Inflammatory macrophage (primary cell): Measurements from ENCODE around the gene HACD1.

ENCODE experiments used
- DNase-seq, 2 donors: peaks; one replicate each; pipeline ENCODE4 v3.0.0-alpha.2; 2020 to 2022
- total RNA-seq, 18 experiments: gene quantifications; one replicate each; lab custom pipeline; 2026; ENCODE audit warnings: mixed read lengths in 6 of 18, inconsistent platforms in 2 of 18; lab: John Stamatoyannopoulos, UW

HACD1 gene, protein sequence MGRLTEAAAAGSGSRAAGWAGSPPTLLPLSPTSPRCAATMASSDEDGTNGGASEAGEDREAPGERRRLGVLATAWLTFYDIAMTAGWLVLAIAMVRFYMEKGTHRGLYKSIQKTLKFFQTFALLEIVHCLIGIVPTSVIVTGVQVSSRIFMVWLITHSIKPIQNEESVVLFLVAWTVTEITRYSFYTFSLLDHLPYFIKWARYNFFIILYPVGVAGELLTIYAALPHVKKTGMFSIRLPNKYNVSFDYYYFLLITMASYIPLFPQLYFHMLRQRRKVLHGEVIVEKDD
- 4.0 to 19.3 (median 9.7) reads per million in 18 experiments for total RNA-seq

DNA sequence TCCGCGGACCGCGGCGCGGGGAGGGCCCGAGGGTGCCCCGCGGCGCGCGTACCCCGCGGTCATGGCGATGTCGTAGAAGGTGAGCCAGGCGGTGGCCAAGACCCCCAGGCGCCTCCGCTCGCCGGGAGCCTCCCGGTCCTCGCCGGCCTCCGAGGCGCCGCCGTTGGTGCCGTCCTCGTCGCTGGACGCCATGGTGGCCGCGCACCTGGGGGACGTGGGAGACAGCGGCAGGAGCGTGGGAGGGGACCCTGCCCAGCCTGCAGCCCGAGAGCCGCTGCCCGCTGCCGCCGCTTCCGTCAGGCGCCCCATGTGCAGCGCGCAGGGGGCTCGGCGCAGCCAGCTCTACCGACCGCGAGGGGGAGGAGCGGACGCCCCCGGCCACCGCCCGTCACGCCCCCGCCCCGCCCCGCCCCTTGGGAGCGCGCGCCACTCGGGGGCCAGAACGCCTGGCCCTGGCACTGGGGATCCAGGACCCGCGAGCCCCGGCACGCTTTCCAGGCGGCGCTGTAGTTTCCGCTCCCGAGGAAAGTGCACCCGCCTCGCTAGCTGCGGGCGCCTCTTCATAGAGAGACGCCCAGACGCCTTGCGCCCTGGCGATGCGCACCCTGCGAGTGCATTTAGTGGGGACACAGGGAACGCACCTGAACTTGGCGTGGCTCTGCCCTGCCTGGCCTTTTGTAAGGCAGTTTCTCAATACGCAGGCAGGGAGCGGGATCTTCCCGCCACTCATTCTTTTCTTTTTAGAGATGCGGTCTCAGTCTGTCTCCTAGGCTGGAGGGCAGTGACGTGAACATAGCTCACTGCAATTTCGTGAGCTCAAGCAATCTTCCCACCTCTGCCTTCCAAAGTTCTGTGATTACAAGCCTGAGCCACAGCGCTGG, at the start of gene HACD1:
HACD1 (minus strand) TSS at position 344 of the 881 bp plus-strand sequence; CDS start at position 309, 35 bp downstream.
- DNase-seq, result peak; percentile 62 to 70

DNA sequence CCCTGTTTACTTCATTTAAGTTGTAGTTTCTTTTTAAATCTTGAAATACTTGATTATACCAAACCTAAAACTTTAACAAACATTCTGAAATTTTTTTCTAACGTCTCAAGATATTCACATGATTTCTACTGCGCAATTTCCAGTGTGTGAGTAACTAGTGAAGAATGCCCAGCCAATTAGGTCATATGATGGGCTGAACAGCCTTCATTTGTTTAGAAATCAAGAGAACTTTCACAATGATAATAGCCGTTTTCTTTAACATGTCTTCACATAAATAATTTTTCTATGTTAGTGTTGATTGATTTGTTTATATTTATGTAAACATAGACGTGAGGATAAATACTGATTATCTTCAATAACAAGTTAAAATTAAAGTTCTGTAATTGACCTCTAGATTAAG, 48.6 kb upstream of the HACD1 start:
- DNase-seq, result peak; percentile 86 to 93

DNA sequence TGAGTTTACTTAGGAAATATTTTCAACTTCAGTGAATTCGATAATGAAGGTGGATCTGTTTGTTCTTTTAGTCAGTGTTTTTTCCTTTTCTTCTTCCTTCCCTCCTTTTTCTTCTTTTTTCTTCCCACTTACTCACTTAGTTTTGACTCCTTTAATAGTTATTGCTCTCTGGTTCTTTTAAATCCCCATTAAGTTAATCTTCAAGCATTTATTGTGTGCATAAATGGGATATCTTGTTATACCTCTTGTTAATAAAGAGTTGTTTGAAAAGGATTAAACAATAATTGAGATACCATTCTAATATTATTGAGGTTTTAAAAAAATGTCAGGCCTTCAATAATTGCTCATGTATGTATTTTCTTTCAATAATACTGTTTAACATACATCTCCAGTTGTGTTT, 46.3 kb upstream of the HACD1 start:
- no peak for DNase-seq

DNA sequence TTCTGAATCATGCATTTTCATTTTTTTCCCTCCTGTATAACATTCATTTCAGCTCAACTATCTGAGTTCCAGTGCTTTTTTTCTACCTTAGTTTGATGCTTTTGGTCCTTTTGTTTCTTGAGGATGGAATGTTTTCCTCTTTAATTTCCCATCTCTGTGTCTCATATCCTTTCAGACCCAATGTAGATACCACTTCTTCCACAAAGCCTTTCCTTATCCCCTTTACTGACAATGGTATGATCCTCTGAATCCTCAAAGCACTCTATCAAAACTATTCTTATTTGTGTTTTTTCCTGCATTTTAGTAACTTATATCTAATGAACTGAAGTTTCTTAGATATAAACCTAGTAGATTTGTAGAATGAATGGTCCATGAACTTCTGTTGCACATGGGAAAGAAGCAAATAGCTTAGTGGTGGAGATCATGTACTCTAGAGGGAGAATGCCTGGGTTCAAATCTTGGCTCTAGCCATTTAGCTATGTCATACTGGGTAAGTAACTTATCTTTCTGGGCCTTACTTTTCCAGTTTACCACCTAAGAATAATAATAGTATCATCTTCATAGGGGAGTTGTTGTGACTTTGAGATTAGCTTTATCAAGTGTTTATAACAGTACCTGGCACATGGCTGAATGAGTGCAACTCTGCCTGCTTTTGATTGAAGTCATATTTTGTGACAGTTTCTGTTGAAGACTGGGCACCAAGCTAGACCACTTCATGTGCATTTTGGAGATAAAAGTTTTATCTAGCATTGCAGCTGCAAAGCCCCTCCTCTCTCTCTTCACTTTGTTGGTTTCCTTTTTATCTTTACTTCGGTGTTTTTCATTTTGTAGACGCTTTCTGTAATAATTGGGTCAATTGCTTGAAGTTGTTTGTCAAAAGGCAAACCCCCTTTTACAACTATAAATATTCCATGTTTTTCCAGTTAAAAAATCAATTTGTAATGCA, 45.3 kb upstream of the HACD1 start:
- DNase-seq, result no peak

DNA sequence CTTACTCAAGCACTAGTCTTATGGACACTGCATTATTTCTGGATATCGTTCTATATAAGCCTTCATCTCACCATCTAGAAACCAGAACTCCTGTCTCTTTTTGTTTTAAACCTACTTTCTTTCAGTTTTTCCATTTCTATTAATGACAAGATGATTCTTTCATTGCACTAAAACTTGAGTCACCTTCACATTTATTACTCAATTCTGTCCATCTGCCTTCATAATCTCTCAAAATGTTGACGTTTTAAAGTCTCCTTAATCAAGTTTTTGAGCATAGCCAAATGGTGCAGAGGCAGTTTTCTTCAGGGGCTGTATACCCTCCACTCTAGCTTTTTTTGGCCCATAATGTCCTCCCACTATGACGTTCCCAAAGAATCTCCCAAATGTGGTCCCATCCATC, 44.3 kb upstream of the HACD1 start:
- DNase-seq, result no peak

DNA sequence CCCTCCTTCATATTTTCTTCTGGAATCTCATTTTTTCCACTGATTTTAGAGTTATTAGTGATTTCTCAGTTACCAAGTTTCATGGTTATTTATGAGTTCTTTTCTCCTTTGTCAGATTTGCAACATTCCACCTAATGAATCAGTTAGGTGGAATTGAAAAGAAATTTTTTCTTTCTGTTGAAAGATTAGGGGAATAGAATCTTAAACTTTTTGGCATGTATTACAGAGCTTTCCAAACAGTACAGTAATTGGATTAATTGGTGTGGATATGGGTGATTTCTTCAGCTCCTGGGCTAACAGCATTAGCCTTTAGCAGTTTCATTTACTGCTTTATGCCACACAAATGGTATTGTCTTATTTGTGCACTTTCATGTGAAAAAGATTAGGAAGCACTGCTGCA, 43.7 kb upstream of the HACD1 start:
- no peak for DNase-seq

DNA sequence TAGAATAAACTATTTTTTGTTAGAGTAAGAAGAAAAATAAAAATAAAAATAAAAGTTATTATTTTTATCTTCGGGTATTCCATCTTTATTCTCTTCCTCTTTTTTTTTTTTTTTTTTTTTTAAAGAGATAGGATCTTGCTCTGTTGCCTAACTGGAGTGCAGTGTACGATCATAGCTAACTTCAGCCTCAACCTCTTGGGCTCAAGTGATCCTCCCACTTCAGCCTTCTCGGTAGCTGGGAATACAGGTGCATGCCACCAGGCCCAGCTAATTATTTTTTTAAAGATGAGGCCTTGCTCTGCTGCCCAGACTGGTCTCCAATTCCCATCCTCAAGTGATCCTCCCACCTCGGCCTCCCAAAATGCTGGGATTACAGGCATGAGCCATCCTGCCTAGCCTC, 42.2 kb upstream of the HACD1 start:
- no peak for DNase-seq

DNA sequence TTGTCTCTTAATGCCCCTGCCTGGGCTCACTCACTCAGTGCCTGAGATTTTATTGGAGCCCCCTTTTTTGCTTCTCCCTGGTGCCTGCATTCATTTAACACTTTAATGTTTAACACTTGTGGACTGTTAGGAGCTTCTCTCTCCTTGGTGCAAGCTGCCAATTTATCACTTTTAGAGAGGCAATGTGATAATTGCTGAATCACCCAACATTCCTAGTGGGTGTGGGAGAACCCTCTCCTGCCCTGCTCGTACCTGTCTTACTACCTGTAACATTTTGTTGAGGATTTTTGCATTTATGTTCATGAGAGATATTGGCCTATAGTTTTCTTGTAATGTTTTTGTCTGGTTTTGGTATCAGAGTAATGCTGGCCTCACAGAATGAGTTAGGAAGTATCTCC, 39.9 kb upstream of the HACD1 start:
- no peak for DNase-seq

DNA sequence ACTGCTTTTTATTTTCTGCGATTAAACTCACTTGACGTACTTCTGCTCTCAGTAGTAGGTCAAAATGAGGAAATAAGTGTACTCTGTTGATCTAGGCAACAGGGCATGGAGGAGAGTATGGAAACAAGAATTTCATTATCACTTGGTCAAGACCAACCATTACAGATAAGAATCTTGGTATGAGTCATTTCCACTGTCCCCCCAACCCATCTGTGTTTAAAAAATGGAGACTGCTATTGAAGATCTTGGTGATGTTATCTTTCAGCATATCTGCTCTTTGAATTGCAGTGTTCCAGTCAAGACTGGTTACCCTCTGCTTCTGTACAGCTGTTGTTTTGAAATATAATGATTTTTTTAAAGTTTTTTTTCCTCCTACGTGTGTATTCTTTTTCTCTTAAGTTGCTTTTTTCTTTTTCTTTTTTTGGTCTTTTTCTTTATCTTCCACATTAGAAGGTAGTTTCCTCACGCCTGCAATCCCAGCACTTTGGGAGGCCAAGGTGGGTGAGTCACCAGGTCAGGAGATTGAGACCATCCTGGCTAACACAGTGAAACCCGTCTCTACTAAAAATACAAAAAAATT, 38.5 kb upstream of the HACD1 start:
- peak; percentile 7 to 28 for DNase-seq

DNA sequence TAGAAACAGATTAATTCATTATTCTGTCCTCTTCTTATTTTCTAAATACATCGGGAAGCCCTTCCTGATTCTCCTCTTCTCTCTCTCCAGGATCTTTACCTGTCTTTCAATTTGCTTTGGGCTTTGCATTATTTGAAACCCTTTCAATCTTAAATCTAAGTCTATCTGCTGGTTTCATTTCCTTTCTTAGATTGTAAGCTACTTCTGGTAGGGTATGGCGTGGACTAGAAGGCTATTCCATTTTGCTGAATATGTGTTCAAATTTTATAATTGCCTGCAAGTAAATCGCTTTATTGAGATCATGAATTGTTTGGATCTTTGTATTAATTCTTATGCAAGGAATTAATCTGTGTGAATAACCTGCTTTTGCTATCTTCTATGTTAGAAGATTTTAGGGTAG, 37.8 kb upstream of the HACD1 start:
- no peak for DNase-seq

DNA sequence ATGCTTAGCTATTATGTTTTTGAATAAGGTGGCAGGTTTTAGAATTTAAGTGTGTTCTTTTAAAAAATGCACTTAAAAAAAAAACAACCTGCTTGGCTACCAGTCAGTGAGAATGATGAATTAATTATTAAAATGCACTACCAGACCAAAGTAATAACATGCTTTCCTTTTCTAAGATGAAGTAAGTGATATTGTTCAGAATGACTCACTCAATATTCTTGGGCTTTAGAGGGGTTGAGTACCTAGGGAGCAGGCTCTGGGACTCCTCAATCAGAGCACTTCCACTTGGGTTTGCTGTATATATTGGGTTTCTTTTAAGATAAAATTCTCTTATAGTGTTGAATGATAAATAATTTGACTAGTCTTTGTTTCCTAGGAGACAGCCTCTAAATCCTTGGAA, 35.4 kb upstream of the HACD1 start:
- DNase-seq, result no peak

DNA sequence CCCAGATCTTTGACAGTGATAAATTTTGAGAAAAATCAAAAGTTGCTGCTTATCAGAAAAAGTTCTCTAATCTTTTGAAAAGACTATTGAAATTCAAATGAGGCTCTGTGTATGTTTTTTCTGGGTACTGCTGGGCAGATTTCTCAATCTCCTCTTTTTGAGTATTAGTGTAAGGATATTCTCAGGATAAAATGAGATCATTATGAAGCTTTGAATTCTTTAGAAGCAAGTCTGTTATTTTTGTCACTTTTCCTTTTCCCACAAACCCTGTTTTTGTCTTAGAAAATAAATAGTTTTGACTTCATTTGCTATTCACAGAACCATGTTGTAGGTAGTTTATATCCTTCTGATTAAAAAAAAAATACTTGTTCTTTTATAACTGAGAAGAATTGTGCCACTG, 34.7 kb upstream of the HACD1 start:
- DNase-seq, result no peak

DNA sequence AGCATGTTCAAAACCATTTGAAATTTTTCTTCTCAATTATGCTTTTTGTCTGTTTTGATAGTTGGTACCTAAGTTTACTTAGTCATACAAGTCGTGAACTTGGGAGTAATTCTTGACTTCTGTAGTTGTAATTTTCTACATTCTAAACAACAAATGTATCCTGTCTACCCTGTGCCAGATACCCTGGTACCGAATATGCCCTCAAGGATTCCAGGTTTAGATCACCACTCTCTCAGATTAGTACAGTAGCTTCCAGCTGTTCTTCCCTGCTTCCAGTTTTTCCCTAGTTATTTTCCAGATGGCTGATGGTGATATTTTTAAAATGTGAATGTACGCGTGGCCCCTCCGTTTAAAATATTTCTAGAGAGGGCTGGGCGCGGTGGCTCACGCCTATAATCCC, 33.2 kb upstream of the HACD1 start:
- no peak for DNase-seq

DNA sequence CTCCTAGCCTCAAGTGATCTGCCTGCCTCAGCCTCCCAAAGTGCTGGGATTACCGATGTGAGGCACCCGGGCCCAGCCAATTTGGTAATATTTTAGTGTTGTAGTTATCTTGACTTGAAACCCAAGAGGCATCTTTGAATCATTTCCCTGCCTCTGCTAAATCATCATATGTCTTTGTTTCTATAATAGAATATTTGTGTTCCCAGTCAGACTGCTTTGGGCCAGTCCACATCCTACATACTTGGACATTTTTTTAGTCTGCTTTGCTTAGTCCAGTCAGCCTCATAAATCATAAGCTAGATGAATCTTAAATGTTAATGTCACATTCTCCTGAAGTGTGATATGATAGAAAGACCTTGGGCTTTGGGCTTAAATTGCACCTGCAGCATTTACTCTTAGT, 32.7 kb upstream of the HACD1 start:
- no peak for DNase-seq

DNA sequence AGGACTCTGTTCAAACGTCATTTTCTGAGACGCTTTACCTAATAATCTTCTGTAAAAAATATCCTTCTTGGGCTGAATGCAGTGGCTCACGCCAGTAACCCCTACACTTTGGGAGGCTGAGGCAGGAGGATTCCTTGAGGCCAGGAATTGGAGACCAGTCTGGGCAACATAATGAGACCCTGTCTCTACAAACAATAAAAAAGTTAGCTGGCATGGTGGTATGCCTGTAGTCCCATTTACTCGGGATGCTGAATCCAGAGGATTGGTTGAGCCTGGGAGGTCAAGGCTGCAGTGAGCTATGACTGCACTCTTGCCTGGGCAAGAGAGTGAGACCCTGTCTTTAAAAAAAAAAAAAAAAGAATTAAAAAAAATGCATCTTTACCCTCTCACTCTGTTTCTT, 31.9 kb upstream of the HACD1 start:
- no peak for DNase-seq

DNA sequence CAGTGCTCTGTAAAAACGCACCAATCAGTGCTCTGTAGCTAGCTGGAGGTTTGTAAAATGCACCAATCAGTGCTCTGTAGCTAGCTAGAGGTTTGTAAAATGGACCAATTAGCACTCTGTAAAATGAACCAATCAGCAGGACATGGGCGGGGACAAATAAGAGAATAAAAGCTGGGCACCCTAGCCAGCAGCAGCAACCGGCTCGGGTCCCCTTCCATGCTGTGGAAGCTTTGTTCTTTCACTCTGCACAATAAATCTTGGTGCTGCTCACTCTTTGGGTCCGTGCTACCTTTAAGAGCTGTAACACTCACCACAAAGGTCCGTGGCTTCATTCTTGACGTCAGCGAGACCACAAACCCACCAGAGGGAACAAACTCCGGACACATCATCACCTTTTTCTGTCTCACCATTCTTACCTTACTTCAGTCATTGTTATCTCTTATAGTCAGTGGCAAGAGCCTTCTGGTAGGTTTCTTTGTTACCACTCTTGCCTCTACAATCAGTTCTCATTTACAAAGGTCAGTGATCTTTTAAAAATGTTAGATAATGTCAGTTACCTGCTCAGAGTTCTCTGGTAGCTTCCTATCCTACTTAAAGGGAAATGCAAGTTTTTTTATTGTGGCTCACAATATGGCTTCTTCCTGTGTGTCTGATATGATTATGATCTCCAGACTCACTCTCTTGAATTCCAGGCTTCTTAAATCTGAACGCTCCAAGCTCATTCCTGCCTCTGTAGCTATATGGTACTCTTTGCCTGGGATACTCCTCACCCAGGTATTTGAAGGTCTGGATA, 31.3 kb upstream of the HACD1 start:
- no peak for DNase-seq

DNA sequence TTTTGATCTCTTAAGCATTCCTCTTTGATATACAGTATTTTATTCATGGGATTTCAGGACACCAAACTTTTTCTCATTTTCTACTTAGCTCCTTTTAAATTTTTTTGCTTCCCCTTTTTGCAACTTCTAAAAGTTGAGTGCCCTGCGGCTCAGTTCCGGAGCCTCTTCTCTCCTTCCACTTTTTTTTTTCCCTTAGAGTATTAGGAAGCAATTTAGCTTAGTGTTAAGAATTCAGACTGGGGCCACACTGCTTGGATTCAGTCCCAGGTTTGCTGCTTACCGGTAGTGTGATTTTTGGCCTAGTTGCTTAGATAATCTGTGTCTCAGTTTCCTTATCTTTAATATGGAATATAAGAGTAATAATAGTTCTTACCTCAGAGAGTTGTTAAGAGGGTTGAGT, 30.2 kb upstream of the HACD1 start:
- DNase-seq, result peak; percentile 37 to 58

DNA sequence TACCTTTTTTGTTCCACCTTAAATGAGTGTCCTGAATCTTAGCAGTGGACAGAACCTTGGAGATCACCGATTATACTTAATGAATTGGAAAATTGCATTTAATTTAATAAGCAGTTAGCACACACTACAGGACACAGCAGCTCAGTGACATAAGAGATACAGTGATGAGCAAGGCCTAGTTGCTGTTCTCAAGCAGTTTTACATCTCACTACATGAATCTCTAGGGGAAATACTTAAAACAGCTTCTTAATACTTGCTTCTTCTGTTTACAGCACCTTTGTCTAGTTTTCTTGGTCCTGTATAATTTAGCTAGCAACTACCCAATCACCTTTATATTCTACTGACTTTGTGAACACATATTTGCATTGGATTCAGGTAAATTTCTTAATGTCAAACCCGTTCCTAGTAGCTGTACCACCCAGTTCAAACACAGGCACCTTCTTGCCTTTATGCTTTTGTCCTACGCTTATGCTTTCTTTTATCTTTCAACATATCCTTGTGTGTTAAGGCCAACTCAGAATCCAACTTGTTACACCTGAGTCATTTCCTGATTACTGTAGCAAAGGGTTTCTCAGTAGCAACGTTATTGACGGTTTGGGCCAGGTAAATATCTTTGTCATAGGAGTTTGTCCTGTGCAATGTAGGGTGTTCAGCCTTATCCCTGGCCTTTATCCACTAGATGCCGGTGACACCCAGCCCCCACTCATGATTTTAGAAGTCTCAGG, 28.6 kb upstream of the HACD1 start:
- DNase-seq, result no peak

DNA sequence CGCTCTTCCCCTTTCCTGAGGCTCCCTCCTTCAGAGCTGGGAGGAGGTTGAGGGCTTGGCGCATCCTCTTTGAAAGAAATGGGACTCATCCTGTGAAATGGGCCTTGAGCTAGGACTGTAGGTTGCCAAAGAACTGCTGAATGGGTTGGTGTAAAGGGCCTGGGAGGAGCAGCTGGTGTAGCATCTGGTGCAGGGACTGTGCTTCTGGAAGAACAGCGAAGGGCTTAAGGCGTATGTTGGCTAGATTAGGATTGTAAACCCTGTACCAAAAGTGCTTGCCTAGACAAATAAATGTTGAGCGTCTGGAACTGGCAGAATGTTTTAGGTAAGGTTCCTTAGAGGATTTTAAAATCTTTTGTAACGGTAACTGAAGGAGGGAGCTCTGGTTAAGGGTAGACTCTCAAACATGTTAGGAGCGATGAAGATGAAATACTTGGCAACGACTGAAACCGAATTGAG, 27.3 kb upstream of the HACD1 start:
- peak; percentile 31 to 44 for DNase-seq

DNA sequence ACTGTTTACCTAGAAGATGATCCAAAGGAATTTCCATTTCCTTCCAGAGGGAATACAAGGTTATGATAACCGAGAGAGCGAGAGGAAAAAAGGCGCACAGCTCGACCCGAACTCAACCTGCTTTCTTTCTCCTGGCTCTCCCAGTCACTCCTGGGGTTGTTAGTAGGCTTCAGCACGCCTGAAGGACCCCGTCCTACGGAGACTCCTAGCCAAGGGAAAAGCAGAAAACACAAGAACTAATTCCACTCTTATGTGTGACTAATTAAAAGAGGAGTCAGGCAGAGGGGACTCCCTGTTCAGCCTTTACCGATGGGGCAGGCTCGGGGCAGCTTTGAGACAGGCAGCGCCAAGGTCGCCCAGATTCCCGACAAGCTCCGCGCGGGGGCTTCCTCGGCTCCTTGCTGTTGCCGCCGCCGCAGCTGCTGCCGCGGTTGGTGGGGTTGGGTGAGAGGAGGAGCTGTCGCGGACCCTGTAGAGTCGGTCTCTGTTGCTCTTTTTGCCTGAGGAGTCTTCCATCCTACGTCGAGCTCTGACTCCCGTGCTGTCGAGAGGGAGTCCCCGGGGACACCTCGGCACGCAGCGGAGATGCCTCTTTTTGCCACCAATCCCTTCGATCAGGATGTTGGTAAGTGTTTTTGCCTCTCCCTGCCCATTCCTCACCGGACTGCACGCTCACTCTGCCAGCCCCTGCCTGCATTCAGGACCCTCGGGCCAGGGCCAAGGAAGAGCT, 26.7 kb upstream of the HACD1 start, which contains the start of gene STAM:
STAM (plus strand) TSS at position 397 of the 730 bp plus-strand sequence; CDS start at position 586, 189 bp downstream.
- peak; percentile 86 to 92 for DNase-seq
